GM21515 (cell line): ENCODE results near the gene CNTN6.

ENCODE experiments used
- ATAC-seq: cut with Tn5 transposase; IDR thresholded peaks from one replicate; pipeline ENCODE4 v1.9.1; 2021; ENCODE audit not compliant: unreplicated experiment

Gene CNTN6

DNA sequence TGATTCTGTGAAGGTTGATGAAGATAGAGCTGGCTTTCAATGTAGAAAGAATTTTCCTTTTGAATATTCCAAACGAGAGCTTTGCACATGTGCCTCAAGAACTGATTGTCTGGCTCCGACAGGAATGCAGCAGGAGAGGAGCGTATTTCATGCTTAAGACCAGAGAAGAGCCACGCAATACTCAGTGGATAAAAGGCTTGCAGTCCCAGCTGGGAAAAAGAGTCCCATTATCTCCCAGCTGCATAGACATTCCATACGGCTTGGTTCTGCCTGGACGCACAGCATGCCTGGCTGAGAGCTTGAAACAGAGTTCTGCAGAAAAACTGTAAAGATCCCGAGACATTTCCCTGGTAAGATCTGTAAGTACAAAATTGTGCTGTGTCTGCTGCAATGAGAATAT, at the start of gene CNTN6:
CNTN6 (plus strand) TSS at position 254 of the 400 bp plus-strand sequence. CDS start 54,985 bp downstream, outside the sequence.
- ATAC-seq = no peak

DNA sequence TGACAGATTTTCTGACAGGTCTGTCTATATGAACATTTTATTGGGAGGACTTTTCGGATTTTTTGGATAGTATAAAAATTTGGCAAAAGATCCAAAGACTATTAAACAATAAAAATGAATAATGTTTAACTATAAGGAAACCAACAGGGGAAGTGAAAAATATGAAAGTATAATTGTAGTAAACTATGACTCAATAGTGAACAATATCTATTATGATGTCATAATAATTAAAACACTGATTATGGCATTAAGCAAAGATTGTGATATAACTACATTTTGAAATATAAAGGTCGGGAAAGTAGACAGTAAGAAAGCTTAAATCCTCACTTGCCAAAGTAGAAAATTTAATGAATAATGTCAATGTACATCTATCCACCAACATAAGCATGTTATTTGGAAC, 44.3 kb upstream of the CNTN6 start:
- no peak for ATAC-seq

GRCh38 chr3:1055870-1056269, 37.0 kb upstream of the CNTN6 start:
- no peak for ATAC-seq

DNA sequence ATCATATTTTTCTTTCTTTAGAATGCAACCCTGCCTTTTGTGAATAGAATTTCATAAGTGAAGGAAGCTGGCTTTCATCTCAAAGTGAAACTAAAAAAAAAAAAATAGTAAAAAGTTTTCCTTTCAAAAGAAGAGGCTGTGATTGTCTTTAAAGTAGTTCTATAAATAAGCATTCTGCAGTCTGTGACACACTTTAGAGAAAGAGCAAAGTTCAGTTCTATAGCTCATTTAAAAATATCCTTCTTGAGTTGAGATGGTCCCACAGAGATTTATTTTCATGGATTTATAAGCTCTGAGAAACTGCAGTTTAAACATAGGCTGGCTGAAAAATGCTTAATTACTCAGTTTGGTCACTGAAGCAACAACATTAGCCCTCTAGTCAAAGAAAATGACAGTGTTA, 36.1 kb upstream of the CNTN6 start:
- no peak for ATAC-seq

DNA sequence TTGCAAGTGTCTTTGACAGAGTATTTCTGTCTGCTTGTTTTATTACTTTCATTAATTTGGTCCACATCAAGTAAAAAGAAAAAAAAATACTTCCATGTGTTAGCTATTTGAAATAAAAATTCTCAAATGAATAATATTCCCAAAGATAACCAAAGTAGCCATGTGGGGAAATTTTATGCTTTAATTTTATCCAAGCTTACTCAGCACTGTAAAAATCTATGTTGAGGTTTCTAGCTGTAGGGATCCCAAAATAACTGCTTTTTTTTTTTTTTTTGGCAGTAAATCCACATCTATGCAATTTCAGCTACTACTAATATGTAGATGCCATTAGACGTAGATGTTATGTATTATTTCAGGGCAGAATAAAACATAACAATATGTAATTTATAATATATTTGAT, 35.4 kb upstream of the CNTN6 start:
- ATAC-seq = no peak

DNA sequence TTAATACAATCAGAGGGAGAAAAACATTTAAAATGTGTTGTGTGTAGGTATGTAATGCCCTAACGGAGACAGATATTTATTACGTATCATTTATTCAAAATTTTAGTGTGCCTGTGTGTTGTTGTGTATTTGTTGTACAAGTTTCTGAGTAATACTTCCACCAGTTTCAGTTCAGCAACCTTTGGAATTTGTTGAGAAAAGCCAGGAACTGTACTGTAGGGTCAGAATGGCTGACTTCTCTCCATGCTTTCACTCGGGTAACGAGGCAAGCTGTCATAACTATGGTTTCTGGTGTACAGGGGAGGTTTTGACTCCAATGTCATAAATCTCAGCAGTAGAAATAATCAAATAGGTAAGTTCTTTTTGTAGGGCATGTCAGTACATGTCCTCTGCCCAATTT, 23.8 kb upstream of the CNTN6 start:
- no peak for ATAC-seq

GRCh38 chr3:1072041-1072440, 20.8 kb upstream of the CNTN6 start:
- ATAC-seq = no peak

DNA sequence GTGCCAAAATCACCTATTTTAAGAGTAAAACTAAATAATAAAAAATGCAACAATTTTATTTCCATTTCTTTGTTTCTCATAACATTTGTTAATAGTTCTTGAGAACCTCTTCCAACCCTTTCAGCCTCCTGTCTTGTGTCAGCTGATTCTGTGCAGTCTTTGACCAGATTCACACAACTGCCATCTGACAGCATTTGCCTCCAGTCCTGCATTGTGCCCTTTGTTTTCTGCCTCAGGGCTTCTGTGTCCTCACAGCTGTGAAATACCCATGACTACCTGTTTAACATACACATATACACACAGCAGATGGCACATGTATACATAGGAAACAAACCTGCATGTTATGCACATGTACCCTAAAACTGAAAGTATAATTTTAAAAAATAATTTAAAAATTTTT, 13.2 kb upstream of the CNTN6 start:
- no peak for ATAC-seq

GRCh38 chr3:1082108-1082507, 10.7 kb upstream of the CNTN6 start:
- peak; percentile 64 for ATAC-seq

- ATAC-seq = no peak
These were observed 5.7 kb upstream of the CNTN6 start for GRCh38 chr3:1087066-1087560.

DNA sequence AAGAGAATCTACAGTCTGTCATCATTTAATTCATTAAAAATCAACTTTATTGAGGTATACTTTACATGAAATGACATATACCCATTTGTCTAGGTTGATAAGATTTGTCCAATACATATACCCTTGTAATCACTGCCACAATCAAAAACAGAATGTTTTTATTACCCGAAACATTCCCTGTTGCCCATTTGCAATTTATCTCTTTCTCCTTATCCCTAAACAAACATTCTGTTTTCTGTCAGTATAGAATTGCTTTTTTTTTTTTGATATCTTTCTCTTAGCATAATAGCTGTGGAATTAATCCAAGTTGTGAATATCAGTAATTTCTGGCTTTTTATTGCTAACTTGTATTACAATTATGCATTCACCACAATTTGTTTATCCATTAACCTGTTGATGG, 4.3 kb upstream of the CNTN6 start:
- no peak for ATAC-seq

- no peak for ATAC-seq
These were observed 1.5 kb upstream of the CNTN6 start for GRCh38 chr3:1091286-1091685.

DNA sequence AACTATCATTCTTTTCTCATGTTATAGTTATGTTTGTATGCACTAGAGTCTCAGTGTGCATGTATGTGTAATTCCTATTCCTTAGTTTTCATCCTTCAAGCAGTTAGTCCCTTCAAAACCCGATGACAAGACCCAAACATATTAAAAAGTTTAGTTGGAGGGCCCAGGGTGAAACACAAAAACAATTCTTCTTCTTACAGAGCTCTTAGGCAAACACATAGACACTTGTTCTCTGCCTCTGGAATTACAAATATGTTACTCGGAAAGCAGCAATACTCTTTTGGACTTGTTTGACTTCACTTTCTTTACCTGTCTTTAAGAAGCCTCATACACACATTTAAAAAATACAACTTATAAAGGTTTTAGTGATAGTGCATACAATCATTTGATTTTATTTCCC, 763 bp upstream of the CNTN6 start:
- ATAC-seq = no peak

DNA sequence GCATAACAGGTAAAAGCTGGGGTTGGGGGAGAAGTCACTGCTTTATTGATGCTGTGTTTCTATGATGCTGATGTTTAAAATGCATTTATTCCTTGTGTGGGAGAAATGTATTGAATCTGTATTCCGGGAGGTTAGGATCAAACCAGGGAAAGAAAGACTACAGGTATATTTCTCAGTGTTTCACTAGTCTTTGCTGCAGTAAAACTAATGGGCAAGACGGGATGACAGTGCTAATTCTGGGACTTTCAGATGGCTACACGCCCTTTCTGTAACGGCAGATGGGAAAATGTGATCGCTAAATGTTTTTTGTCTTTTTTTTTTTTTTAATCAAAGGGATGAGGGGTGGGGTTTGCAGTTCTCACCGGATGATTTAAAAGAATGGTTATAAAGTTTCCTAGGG, 393 bp downstream of the CNTN6 start:
- ATAC-seq = no peak

DNA sequence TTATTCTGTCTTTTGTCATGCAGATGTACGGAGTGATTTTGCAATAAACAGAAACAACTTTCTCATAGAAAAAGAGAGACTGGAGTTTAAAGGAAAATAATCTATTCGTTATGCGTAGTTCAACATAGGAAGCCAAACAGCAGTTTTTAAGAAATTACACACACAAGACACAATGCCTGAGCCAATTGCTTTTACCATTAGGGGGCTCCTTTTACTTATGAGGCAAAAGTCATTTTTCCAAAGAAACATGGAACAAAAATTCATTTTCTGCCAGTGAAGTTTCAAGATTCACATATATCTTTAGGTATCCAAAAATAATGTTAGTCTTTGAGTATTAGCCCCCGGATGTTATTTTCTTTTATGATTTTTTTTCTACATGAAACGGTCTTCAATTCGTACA, 10.7 kb downstream of the CNTN6 start:
- ATAC-seq = no peak

- no peak for ATAC-seq
These were observed 25.1 kb downstream of the CNTN6 start for GRCh38 chr3:1117843-1118473.

DNA sequence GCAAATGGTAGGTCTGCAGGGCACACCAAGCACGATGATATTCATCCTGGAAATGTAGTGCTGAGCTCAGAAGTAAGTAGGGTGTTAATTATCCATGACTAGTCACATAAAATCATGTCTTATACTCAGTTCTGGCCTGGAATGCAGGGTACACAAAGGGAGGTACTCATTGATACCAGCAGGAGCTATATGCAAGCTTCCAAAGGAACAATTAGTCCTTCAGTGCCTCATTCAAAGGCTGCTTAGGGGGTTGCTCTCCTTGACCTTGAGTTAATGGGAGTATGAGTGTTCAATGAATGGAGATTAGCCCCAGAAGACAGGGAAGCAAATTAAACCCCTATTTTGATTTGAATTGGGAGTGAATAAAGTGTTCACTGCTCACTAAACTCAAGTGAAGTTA, 38.3 kb downstream of the CNTN6 start:
- ATAC-seq = no peak

GRCh38 chr3:1135194-1135593, 42.4 kb downstream of the CNTN6 start:
- no peak for ATAC-seq

DNA sequence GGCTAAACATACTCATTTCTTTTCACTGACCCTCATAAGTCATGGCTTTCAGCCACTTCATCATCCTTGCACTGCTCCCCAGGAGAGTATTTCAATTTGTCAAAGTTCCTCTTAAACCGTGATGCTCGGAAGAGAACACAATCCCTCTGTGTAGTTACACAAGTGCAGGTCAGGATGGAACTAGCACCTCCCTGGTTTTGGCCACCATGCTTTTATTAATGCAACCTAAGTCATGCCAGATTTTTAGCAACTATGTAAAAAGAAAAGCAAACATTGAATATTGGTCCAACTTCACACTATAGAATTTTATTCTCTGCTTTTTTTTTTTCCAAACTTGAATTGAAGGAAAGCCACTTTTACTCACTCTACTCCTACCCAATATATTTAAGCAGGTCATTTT, 45.2 kb downstream of the CNTN6 start:
- no peak for ATAC-seq

DNA sequence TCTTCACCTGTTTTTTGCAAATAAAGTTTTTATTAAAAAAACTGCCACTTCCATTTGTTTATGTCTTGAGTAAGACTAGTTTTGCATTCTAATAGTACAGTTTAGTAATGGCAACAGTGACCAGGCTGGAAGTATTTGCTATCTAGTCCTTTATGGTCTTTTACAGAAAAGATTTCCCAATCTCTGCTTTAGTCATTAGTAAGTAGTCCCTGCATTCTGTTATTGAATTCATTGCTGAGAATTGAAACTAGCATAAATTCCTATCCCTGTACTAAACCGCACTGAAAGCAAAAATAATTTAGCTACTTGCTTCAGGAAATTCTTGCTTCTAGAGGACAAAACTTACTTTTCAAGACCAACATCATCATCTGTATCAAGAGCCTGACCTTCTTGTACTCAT, 46.2 kb downstream of the CNTN6 start:
- no peak for ATAC-seq

GRCh38 chr3:1147326-1147725, 54.5 kb downstream of the CNTN6 start:
- no peak for ATAC-seq

- no peak for ATAC-seq
These were observed 55.0 kb downstream of the CNTN6 start for GRCh38 chr3:1147819-1148218.

GRCh38 chr3:1164101-1164500, 71.3 kb downstream of the CNTN6 start:
- ATAC-seq = no peak
